Measurements from ENCODE around the gene GGNBP2.
A peak's percentile ranks its signal among the peaks of the same experiment; 100 is the strongest.
"Not testable (repeated sequence)": the region's sequence is repeated elsewhere in the genome, so short reads cannot be mapped to it uniquely, and the experiment has no call there.

Gene GGNBP2

DNA sequence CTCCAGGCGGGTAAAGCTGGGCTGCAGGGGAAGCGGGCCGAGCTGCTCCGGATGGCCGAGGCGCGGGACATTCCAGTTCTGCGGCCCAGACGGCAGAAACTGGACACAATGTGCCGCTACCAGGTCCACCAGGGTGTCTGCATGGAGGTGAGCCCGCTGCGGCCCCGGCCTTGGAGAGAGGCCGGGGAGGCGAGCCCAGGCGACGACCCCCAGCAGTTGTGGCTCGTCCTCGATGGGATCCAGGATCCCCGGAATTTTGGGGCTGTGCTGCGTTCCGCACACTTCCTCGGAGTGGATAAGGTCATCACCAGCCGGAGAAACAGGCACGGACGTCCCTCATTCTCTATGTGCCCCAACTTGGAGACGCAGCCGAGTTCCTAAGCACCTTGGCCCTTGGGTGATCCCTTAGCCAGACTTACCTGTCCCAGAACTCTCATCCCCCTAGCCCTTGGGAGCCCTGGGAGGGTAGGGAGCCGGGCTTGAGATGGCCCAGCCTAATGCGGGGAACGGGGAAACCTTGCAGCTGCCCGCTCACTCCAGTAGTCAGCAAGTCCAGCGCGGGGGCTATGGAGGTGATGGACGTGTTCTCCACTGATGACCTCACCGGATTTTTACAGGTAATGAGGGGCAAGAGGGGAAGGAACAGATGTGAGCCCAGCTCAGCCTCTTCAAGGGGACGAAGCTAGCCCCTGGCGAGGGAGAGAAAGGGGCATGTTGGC is 57.5 kb downstream of the GGNBP2 start:
- no peak for DNase-seq (ENCODE audit: low spot score)

DNA sequence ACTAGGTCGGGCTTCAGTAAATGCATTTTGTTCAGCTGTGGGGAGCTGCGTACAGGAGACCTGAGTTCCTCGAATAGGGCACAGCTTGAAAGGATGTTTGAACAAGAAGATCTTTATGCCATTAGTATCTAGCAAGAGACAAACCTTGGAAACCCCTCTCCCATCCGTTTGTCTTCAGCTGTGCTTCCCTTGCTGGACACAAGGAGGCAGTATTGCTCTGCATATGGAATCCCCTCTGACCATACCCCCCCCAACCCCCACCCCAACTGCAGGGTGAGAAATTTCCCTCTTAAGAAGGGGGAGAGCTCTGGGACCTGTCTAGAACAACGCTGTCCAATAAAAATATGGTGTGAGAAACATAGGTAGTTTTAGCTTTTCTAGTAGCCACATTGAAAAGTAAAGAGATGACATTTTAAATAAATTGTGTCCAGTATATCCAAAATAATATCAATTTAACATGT is 58.2 kb downstream of the GGNBP2 start:
- peak; percentile 72 for DNase-seq (ENCODE audit: low spot score)

DNA sequence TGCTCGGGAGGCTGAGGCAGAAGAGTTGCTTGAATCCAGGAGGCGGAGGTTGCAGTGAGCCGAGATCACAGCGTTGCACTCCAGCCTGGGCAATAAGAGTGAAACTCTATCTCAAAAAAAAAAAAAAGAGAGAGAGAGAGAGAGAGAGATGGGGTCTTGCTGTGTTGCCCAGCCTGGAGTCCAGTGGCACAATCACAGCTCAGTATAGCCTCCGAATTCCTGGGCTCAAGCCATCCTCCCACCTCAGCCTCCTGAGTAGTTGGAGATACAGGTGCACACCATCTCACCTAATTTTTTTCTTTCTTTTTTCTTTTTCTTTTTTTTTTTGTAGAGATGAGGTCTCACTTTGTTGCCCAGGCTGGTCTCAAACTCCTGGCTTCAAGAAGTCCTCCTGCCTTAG is 60.3 kb downstream of the GGNBP2 start:
- DNase-seq (ENCODE audit: low spot score) = not testable (repeated sequence)

DNA sequence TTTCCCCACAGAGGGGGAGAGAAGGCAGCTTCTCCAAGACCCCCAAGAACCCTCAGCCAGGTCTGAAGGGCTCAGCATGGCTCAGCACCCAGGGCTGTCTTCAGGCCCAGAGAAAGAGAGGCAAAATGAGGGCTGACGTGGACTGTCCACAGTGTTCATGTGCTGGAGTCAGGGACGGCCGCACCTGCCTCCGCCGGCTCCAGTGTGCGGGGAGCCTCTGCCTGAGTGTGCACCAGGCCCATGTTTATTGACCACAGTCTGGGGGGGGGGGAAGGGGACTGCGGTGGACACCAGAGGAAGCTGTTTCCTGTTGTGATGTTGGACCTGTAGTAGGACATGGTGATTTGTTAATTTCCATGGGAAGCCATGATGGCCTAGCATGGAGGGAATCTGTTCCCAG is 63.6 kb downstream of the GGNBP2 start:
- DNase-seq (ENCODE audit: low spot score) = no peak

DNA sequence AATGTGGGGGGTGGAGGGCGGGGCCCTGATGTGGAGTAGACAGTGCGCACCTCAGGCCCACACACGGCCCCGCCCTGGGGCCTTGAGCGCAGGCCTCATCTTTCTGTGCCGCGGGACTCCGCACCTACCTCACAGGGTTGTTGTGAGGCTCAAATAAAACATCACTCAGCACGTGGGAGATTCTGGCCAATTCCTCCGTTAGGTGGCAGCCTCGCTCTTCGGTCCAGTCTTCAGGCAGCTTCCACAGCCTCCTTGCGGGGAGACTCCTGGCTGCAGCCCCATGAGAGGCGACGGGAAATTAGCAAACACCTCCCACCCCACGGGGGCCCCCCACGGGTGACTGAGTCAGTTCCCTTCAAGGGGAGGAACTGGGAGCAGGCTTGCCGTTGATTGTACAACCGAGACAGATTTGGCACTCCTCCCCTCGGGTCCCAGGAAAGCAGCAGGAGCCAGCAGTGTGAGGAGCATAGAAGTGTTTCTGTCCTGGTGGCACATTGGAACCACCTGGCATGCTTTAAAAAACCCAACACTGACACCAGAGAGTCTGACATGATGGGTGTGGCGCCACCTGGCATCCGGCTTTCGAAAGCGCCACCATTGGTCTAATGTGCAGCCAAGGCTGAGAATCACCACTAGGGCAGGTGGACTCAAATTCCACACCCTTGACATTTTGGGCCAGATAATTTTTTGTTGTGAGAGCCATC is 64.2 kb downstream of the GGNBP2 start:
- no peak for DNase-seq (ENCODE audit: low spot score)

DNA sequence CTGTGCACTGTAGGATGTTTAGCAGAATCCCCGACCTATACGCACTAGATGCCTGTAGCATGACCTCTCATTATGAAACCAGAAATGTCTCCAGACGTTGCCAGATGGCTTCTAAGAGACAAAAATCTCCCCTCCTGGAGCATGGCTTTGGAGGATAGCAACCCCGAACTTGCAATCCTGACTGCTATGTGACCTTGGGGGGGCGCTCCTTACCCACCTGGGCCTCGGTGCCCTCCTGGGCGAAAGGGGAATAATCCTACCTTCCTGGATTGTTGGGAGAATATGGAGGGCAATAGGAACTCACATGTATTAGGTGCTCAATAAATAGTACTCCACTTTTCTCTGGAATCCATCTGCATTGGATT is 64.8 kb downstream of the GGNBP2 start:
- no peak for DNase-seq (ENCODE audit: low spot score)

DNA sequence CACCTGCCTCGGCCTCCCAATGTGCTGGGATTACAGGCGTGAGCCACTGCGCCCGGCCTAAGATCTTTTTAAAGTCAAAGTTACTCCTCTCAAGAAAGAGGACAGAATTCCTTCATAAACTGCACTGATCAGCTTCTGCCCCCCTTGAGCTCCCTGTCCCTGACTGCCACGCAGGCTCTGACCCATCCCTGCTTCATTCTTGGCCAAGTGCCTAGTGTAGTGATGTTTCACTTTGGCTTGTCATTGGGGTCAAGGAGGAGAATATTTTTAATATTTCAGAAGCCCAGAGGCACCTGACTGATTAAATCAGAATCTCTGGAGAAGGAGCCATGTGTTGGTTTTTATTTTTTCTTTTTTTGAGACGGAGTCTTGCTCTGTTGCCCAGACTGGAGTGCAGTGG is 65.8 kb downstream of the GGNBP2 start:
- no peak for DNase-seq (ENCODE audit: low spot score)

DNA sequence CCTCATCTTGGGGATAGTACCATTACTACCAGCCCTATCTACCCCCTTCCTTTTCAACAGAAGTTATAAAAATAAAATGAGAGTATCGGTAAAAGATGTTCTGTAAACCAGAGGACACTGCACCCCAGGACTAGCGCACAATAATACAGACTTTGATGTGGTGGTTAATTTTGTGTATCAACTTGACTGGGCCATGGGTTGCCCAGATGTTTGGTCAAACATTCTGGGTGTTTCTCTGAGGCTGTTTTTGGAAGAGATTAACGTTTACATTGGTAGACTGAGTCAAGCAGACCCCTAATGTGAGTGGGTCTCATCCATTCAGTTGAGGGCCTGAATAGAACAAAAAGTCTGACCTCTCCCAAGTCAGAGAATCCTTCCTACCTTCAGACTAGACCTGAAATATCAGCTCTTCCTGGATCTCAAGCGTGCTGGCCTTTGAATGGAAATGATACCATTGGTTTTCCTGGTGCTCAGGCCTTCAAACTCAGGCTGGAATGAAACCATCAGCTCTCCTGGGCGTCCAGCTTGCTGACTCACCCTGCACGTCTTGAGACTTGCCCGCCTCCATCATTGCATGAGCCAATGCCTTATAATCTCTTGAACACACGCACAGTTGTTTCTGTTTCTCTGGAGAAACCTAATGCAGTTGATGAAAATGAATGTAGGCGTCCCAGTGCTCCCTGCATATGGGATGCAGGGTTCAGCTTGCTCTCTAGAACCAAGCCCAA is 66.8 kb downstream of the GGNBP2 start:
- DNase-seq (ENCODE audit: low spot score) = no peak

DNA sequence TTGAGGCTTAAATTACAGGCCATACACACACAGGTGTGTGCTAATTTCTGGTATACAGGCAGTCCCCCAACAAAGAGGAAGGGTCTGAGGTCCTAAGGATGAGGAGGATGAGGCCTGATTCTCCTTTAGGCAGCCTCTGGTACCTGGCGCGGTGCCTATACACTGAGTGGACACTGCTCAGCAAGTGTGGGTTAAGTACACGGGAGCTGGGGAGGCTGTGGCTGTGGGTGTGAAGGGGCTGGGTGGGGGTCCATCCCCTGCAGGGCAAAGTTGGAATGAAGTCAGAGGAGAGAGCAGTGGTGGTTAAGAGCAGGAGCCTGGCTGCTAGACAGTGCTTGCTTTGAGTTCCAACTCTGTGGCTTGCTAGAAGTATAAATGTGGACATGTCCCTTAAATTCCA is 67.6 kb downstream of the GGNBP2 start:
- no peak for DNase-seq (ENCODE audit: low spot score)

DNA sequence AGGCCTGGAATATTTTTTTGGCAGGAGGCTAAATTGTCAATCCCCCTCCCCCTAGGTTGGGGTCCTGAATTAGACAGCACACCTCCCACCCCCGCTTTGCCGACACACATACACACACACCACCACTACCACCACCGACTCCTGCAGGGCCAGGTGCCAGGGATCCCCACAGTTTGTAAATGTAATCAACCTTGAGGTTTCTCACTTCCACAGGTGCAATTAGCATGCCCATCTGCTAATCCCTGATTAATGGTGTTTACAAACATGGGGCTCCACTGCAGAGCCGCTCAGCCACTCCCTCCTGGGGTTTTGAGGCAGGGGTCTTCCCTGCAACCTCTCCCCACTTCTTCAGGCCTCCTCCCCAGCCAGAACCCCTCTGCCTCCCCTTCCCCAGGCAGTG is 68.4 kb downstream of the GGNBP2 start:
- no peak for DNase-seq (ENCODE audit: low spot score)

DNA sequence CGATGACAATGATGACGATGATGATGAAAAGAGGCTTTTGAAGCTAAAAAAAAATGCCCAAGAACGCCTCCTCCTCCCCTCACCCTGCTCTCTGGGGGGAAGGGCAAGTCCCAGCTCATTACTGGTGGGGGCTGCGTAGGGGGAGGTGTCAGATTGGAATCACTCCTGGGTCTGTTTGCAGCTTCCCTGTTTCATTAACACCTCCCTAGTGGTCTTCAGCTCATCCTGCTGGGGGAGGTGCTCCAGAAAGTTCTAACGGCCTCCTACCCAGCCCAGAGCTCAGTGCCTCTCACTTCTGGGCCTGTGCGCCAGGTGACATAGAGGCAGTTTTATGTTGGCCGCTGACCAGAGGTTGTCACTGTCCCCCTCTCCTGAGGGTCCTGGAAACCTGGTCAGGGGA is 69.4 kb downstream of the GGNBP2 start:
- no peak for DNase-seq (ENCODE audit: low spot score)

DNA sequence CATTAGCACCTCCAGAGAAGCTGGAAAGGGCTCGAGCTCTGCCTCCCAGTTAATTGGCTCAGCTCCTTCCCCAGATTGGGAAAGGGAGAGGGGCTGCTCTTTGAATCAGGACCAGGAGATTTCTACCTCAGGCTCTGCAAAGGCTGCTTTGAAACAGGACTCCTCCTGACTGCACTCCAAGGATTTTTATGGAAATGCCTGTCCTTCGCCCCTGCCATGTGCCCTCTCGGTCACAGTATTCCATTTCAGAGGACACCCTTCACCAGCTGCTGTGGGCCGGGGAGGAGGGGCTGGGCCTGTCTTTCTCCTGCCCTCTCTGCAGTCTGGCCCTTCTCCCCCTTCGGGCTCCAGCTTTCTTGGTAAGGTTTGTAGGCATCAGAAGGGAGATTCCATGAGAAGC is 70.2 kb downstream of the GGNBP2 start:
- DNase-seq (ENCODE audit: low spot score) = no peak

DNA sequence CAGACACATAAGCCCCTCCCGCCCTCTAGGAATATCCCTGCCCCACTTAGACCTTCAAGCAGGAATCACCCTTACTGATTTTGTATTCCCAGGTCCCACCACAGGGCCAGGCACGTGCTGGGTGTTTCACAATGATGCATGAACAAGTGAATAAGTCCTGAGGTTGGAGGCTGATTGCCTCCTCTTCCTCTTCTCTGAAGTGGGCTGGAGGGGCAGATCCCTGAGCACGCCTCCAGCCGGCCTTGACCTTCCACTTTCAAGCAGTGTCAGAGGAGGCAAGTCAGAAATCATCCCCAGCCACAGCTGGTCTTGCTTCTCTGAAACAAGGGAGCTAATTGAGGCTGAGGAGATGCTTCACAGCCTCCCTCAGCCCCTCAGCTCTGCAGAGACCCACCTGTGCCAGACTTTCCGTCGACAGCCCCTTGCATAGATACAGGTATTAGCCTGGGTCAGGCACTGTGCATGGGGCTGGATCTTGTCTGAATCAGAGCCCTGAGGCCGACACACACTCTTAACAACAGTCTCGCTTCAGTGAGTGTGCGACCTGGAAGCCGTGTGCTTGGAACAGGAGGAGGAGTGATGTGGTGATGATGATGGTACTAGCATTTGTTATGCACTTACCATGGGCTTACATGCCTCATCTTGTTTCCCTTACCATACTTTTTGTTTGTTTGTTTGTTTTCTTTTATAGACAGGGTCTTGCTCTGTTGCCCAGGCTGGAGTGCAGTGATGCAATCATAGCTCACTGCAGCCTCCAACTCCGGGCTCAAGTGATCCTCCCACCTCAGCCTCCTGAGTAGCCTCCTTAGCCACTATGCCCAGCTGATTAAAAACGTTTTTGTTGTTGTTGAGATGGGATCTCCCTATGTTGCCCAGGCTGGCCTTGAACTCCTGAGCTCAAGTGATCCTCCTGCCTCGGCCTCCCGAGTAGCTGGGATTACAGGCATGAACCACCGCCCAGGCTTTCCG is 71.6 kb downstream of the GGNBP2 start:
- no peak for DNase-seq (ENCODE audit: low spot score)

DNA sequence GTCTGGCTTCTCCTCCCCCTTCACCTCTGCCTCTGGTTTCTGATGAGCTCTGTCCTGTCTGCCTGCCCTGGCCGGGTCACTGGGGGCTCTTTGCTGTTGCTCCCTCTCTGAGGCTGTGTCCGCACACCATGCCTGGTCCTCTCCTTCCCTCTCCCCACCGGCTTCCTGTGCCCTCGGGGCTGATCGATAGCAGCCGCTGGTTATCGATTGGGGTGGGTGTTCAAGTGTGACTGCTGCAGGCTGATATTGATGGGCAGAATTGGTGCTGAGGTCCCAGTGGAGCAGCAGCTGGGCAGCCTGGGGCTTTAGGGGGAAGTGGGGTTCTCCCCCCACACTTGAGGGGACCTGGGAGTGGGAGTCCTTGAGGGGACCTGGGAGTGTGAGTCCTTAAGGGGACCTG is 73.1 kb downstream of the GGNBP2 start:
- DNase-seq (ENCODE audit: low spot score) = no peak

DNA sequence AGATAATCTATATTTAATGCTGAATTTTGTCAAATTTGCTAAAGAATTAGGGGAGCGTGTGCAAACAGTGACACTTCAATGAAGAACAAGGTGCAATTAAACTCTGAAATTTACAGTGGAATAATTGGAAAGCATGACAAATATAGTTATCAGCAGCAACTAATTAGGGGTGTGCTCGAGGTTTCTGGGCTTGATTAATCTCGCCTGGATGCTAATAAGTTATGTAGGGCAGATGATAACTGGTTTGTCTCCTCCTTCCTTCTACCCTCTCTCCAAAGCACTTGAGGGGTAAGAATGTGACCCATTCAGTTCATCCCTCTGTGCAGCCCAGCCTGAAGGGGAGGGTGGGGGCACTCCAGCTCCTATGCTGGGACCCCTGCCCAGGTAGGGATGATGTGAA is 78.6 kb downstream of the GGNBP2 start:
- DNase-seq (ENCODE audit: low spot score) = no peak

DNA sequence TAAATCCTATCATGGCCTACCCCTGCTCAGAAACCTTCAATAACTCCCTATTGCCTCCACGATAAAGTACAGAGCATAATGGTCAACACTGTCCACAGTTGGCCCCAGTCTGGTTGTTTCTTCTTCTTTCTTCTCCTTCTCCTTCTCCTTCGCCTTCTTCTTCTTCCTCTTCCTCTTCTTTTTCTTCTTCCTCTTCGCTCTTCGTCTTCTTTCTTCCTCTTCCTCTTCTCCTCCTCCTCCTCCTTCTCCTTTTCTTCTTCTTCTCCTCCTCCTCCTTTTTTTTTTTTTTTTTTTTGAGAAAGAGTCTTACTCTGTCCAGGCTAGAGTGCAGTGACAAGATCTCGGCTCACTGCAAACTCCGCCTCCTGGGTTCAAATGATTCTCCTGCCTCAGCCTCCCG is 80.5 kb downstream of the GGNBP2 start:
- no peak for DNase-seq (ENCODE audit: low spot score)

DNA sequence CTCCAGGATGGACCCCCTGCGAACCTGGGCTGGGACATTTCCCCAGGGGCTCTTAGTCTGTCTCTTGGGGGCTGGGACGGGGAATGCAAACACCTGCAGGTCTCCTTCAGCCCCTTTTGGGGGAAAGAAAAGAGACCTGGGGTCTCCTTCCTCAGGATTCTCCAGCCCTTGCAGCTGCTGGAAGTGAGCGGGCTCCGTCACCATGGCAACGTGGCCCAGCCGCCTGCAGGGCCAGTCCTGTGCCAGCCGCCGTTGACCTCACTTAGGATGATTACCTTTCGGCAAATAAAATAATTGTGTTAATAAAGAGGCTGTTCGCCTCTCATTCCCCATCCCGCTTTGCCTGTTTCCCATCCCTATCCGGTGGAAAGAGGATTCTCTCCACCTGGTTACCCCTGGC is 82.4 kb downstream of the GGNBP2 start:
- peak; percentile 54 for DNase-seq (ENCODE audit: low spot score)

DNA sequence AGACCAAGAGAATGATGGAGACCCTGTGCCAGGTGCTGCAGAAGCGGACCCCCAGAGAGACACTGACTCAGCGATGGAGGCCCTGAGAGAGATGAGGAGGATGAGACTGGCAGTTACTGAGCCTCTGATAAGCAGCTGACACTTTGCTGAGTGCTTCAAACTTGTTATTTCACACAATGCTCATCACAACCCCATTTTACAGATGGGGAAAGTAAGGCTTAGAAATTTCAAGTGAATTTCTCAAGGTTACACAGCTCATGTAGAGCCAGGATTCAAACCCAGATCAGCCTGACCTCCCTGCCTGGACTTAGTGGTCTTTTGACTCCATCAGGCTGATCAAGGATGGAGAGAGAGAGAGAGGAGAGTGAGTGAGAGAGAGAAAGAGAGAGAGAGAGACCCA is 83.9 kb downstream of the GGNBP2 start:
- no peak for DNase-seq (ENCODE audit: low spot score)

DNA sequence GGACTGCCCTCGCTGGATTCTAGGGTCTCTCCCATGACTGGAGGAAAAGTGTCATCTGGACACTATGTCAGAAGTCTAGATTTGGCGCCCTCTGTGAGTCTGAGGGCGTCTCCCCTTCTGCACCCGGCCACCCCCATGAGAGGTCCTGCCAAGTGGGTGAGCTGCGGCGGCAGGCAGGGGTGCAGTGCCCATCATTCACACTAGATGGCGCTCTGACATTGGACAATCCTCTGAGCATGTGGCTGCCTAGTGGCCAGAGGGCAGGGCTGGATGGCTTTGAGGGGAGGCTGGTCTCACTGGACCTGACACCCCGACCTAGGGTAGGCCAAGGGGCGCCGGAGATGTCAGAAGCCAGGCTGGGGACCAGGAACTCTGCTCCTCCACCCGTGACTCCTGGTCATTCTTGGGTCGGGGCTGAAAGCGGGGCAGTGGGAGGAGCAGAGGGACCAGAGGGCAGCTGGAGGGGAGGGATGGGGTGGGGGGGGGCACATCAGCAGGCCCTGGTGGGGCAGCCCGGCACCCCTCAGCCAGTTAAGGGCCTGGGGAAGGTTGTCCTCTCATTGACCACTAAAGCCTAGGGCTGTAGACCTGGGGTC is 84.6 kb downstream of the GGNBP2 start:
- DNase-seq (ENCODE audit: low spot score) = peak; percentile 91

DNA sequence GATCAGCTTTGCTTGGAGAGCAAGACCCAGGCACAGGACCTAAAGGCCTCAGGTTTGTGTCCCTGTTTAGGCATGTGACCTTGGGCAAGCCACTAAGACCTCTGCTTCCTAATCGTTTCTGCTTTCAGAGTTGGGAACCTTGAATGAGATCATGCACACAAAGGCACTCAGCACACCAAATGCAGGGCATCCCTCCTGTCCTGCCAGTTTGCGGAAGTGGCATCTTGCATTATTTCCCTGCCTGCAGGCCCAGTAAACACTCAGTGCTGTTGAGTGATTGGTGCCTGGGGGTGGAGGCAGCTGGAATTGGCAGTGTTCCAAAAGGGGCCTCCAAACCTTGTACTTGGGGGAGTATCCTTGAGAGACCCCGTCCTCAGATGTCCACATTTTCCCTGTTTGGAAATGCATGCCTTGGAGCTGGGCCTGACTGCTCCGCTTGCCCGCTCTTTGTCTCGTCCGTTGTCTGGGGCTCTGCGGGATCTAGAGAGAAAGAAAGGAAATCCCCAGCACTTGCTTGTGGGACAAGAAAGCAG is 85.3 kb downstream of the GGNBP2 start:
- no peak for DNase-seq (ENCODE audit: low spot score)

DNA sequence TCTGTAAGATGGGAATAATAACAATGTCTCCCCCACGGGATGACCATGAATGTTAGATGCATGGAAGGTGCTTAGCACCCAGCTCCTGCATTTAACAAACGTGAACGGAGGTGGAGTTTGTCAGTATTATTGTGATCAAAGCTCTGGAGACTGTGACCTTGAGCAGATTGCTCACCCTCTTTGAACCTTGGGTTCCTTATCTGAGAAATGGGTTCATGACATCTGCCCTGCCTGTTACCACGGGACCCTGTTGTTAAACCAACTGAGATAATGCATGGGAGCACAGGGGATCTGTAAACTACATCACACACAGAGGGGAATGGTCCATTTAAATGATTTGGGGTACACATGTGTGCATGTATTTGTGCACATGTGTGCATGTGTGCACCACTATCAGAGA is 86.3 kb downstream of the GGNBP2 start:
- DNase-seq (ENCODE audit: low spot score) = no peak
